Measurements from ENCODE around the gene CFAP97D2. TPM values are rescaled to one million over a fixed set of nuclear protein-coding genes. Genes with fewer than 3 reads are reported as not detected.

Gene CFAP97D2
- total RNA-seq, 2 experiments from 2014 or later: 0.47 to 0.52 TPM

- ATAC-seq (ENCODE audit: poor library complexity): no peak
- TF ChIP-seq CTCF (IDR thresholded peaks at IDR 0.05): no peak
- CTCF ChIA-PET: interaction anchor here (0.8 kb wide), 1 partner anchor 20 kb away, joined by 3 read pairs; no protein-coding TSS in a partner anchor
- Mint-ChIP-seq H3K27ac (peak overlapping the region; percentile 40), H3K4me3 (no peak overlapping the region), H3K9me3 (no peaks in the 10 kb centered on the region), H3K4me1 (ENCODE audit: low read depth) (peaks cover 48% of the 10 kb centered on the region), H3K27me3 (no peaks in the 10 kb centered on the region), H3K36me3 (ENCODE audit: low read depth) (peaks cover 95% of the 10 kb centered on the region)
- POLR2A ChIA-PET: no interaction called here
- DNase-seq: no peak
- Histone ChIP-seq H3K9me3 (ENCODE audit: control insufficient read depth in 1 of 2, insufficient read depth in 1 of 2, low read length in 2 of 2) (no peaks in the 10 kb centered on the region), H3K27me3 (ENCODE audit: control insufficient read depth in 1 of 2, insufficient read depth in 2 of 2, low read length in 2 of 2) (no peaks in the 10 kb centered on the region), H3K4me1 (ENCODE audit: insufficient read depth, low read length) (peaks cover 51% of the 10 kb centered on the region), H3K27ac (ENCODE audit: low read depth in 1 of 2, low read length in 2 of 2) (no peak overlapping the region), H3K36me3 (ENCODE audit: insufficient read depth, low read length) (peaks cover 67% of the 10 kb centered on the region), H3K4me3 (ENCODE audit: low read length) (no peak overlapping the region)
- intact Hi-C loops (cut with DNase I, micrococcal nuclease): no loop called here
Measured at GRCh38 chr13:114264886-114265611, 86.0 kb downstream of the CFAP97D2 start.

GRCh38 chr13:114266241-114266640, 87.2 kb downstream of the CFAP97D2 start:
- intact Hi-C loops (cut with DNase I, micrococcal nuclease): no loop called here
- Mint-ChIP-seq H3K36me3 (ENCODE audit: low read depth) (peaks cover 95% of the 10 kb centered on the region), H3K4me1 (ENCODE audit: low read depth) (peaks cover 40% of the 10 kb centered on the region), H3K27me3 (no peaks in the 10 kb centered on the region), H3K4me3 (no peak overlapping the region), H3K27ac (no peak overlapping the region), H3K9me3 (no peaks in the 10 kb centered on the region)
- no peak for DNase-seq
- POLR2A ChIA-PET: no interaction called here
- CTCF ChIA-PET: no interaction called here
- Histone ChIP-seq H3K27ac (ENCODE audit: low read depth in 1 of 2, low read length in 2 of 2) (no peak overlapping the region), H3K27me3 (ENCODE audit: control insufficient read depth in 1 of 2, insufficient read depth in 2 of 2, low read length in 2 of 2) (no peaks in the 10 kb centered on the region), H3K4me1 (ENCODE audit: insufficient read depth, low read length) (peaks cover 50% of the 10 kb centered on the region), H3K36me3 (ENCODE audit: insufficient read depth, low read length) (peaks cover 61% of the 10 kb centered on the region), H3K9me3 (ENCODE audit: control insufficient read depth in 1 of 2, insufficient read depth in 1 of 2, low read length in 2 of 2) (no peaks in the 10 kb centered on the region), H3K4me3 (ENCODE audit: low read length) (peak overlapping the region; percentile 47)
- no peak for TF ChIP-seq CTCF (IDR thresholded peaks at IDR 0.05)
- ATAC-seq (ENCODE audit: poor library complexity): no peak

GRCh38 chr13:114268344-114269280, 89.6 kb downstream of the CFAP97D2 start:
- H3K9me3 Mint-ChIP-seq: no peaks in the 10 kb centered on the region
- H3K4me1 Mint-ChIP-seq (ENCODE audit: low read depth): peaks cover 16% of the 10 kb centered on the region
- H3K27me3 Mint-ChIP-seq: no peaks in the 10 kb centered on the region
- Histone ChIP-seq H3K27ac (ENCODE audit: low read depth in 1 of 2, low read length in 2 of 2) (peak overlapping the region in 1 of 2 donors; percentile 29), H3K4me3 (ENCODE audit: low read length) (peak overlapping the region; percentile 47), H3K9me3 (ENCODE audit: control insufficient read depth in 1 of 2, insufficient read depth in 1 of 2, low read length in 2 of 2) (no peaks in the 10 kb centered on the region), H3K4me1 (ENCODE audit: insufficient read depth, low read length) (peaks cover 33% of the 10 kb centered on the region), H3K36me3 (ENCODE audit: insufficient read depth, low read length) (peaks cover 58% of the 10 kb centered on the region), H3K27me3 (ENCODE audit: control insufficient read depth in 1 of 2, insufficient read depth in 2 of 2, low read length in 2 of 2) (no peaks in the 10 kb centered on the region)
- ATAC-seq (ENCODE audit: poor library complexity) (peak; percentile 32), DNase-seq (peak in 3 of 14 experiments; percentile 40 to 76 (median 53))
- H3K27ac Mint-ChIP-seq: peak overlapping the region; percentile 49
- CTCF ChIA-PET: no interaction called here
- no peak for TF ChIP-seq CTCF (IDR thresholded peaks at IDR 0.05)
- intact Hi-C loops (cut with DNase I, micrococcal nuclease): no loop called here
- peak overlapping the region; percentile 30 for H3K4me3 Mint-ChIP-seq
- peaks cover 92% of the 10 kb centered on the region for H3K36me3 Mint-ChIP-seq (ENCODE audit: low read depth)
- POLR2A ChIA-PET: interaction anchor here (1.4 kb wide), 1 partner anchor 11 kb away, joined by 5 read pairs; no protein-coding TSS in a partner anchor

Data from CD4-positive, alpha-beta T cell (primary cell).